ENCODE data around the gene ITPA.

ITPA gene

DNA sequence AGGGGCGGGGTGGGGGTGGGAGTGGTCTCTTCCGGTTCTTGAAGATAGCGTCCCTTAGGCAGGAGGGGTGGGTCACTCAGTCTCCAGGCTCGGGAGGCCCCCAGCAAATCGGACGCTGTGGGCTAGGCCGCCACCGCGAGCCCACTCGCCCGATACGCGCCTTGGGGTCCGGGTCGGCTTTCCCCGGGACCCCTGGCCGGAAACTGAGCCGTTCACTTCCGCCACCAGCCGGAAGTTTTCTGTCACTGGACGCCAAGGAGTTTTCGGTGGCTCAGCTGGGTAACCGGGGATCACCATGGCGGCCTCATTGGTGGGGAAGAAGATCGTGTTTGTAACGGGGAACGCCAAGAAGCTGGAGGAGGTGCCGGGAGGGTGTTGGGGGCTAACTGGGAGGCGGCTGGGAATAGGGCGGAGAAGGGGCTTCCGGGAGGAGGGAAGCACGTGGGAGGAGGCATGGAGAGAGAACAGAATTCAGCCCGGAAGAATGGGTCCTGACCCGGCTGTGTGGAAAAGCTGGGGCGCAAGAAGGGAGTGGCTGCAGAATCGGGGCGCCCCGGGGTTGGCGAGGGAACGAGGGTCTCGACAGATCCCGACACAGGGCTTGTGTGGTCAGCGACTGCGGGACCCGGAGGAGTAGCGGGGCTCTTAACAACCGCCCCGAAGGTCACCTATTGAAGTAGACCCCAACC lies at the start of gene ITPA:
TSS of gene ITPA (plus strand) at position 242 of the 689 bp plus-strand sequence. CDS start at position 296, 54 bp downstream.
- TF ChIP-seq, protein P1, sequence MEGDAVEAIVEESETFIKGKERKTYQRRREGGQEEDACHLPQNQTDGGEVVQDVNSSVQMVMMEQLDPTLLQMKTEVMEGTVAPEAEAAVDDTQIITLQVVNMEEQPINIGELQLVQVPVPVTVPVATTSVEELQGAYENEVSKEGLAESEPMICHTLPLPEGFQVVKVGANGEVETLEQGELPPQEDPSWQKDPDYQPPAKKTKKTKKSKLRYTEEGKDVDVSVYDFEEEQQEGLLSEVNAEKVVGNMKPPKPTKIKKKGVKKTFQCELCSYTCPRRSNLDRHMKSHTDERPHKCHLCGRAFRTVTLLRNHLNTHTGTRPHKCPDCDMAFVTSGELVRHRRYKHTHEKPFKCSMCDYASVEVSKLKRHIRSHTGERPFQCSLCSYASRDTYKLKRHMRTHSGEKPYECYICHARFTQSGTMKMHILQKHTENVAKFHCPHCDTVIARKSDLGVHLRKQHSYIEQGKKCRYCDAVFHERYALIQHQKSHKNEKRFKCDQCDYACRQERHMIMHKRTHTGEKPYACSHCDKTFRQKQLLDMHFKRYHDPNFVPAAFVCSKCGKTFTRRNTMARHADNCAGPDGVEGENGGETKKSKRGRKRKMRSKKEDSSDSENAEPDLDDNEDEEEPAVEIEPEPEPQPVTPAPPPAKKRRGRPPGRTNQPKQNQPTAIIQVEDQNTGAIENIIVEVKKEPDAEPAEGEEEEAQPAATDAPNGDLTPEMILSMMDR (IDR thresholded peaks at IDR 0.05; ENCODE audit: extremely low read depth, insufficient read depth, missing control alignments): no peak
- in situ Hi-C loops (cut with MboI; ENCODE audit: low pct_unique_long_range_greater_than_20kb, low sequenced_read_pairs, unreplicated experiment): no loop called here
- peak; percentile 82 for DNase-seq (ENCODE audit: low spot score)

GRCh38 chr20:3160418-3160817 lies 48.9 kb upstream of the ITPA start:
- DNase-seq (ENCODE audit: low spot score): no peak
- in situ Hi-C loops (cut with MboI; ENCODE audit: low pct_unique_long_range_greater_than_20kb, low sequenced_read_pairs, unreplicated experiment): no loop called here
- TF ChIP-seq, protein P1 (IDR thresholded peaks at IDR 0.05; ENCODE audit: extremely low read depth, insufficient read depth, missing control alignments): no peak

GRCh38 chr20:3161316-3162079 lies 47.8 kb upstream of the ITPA start:
- in situ Hi-C loops (cut with MboI; ENCODE audit: low pct_unique_long_range_greater_than_20kb, low sequenced_read_pairs, unreplicated experiment): no loop called here
- DNase-seq (ENCODE audit: low spot score): peak; percentile 17
- TF ChIP-seq, protein P1 (IDR thresholded peaks at IDR 0.05; ENCODE audit: extremely low read depth, insufficient read depth, missing control alignments): no peak

- in situ Hi-C loops (cut with MboI; ENCODE audit: low pct_unique_long_range_greater_than_20kb, low sequenced_read_pairs, unreplicated experiment): no loop called here
- peak; percentile 24 for DNase-seq (ENCODE audit: low spot score)
- TF ChIP-seq, protein P1 (IDR thresholded peaks at IDR 0.05; ENCODE audit: extremely low read depth, insufficient read depth, missing control alignments): no peak
Measured at GRCh38 chr20:3162080-3162611, 47.2 kb upstream of the ITPA start.

GRCh38 chr20:3163099-3164042 lies 45.9 kb upstream of the ITPA start:
- DNase-seq (ENCODE audit: low spot score): no peak
- TF ChIP-seq, protein P1 (IDR thresholded peaks at IDR 0.05; ENCODE audit: extremely low read depth, insufficient read depth, missing control alignments): no peak
- in situ Hi-C loops (cut with MboI; ENCODE audit: low pct_unique_long_range_greater_than_20kb, low sequenced_read_pairs, unreplicated experiment): no loop called here

Data from GM13977 (cell line).